Chondrocyte (in vitro differentiated cells): ENCODE measurements around the gene SELL. TPM values are rescaled to one million over a fixed set of nuclear protein-coding genes. Genes with fewer than 3 reads are reported as not detected.

Source experiments
- DNase-seq: peaks from one replicate; pipeline ENCODE4 v3.0.0; 2021; ENCODE audit warnings: mixed read lengths, low spot score
- H3K27ac Mint-ChIP-seq: one replicate; pipeline ENCODE4 v1.8.0; 2021; ENCODE audit warnings: mild to moderate bottlenecking, moderate library complexity, mixed read lengths; ENCODE audit not compliant: unreplicated experiment
- H3K27me3 Mint-ChIP-seq: 2 replicates; pipeline ENCODE4 v1.8.0; 2021; ENCODE audit warnings: low read depth, mixed read lengths
- H3K36me3 Mint-ChIP-seq: 2 replicates; pipeline ENCODE4 v1.8.0; 2021; ENCODE audit warnings: low read depth, mixed read lengths
- H3K4me1 Mint-ChIP-seq: 2 replicates; pipeline ENCODE4 v1.8.0; 2021; ENCODE audit warnings: low read depth, mild to moderate bottlenecking, mixed read lengths
- H3K4me3 Mint-ChIP-seq: one replicate; pipeline ENCODE4 v1.8.0; 2021; ENCODE audit warnings: mild to moderate bottlenecking, moderate library complexity, mixed read lengths; ENCODE audit not compliant: unreplicated experiment
- H3K9me3 Mint-ChIP-seq: 2 replicates; pipeline ENCODE4 v1.8.0; 2021; ENCODE audit warnings: low read depth, mixed read lengths
- total RNA-seq: library from RNA; stranded (reverse); gene quantifications from 3 replicates; pipeline ENCODE4 v1.2.1, GENCODE V29; 2021
- TF ChIP-seq, protein P1 (sequence below): fragments of 200-600 bp; sonication (generic); IDR thresholded peaks from 2 replicates; pipeline ENCODE4 v1.5.0; 2021; ENCODE audit warnings: antibody characterized with exemption, mild to moderate bottlenecking, moderate library complexity

The SELL gene
- total RNA-seq, 1 donor from 2014 or later, result not detected

DNA sequence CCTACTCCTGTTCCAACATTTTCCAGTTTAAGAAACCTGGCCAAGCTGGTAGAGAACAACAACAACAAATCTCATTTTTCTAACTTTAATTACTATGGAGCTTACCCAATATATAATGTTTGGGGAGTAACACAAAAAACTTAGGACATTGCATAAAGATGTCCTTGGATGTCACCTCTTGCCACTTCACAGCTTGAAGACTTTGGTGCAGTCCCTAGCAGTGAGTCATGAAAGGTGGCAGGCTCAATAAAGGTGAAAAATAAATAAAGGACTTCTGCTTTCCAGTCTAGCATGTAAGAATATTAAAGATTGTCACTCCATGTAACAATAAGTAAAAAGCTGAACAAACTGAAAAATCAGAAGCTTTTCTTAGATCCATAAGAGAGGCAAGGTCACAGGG lies 63.9 kb downstream of the SELL start:
- no peak for DNase-seq
- no peak overlapping the region for H3K27ac Mint-ChIP-seq
- no peaks in the 10 kb centered on the region for H3K36me3 Mint-ChIP-seq
- TF ChIP-seq, protein P1, sequence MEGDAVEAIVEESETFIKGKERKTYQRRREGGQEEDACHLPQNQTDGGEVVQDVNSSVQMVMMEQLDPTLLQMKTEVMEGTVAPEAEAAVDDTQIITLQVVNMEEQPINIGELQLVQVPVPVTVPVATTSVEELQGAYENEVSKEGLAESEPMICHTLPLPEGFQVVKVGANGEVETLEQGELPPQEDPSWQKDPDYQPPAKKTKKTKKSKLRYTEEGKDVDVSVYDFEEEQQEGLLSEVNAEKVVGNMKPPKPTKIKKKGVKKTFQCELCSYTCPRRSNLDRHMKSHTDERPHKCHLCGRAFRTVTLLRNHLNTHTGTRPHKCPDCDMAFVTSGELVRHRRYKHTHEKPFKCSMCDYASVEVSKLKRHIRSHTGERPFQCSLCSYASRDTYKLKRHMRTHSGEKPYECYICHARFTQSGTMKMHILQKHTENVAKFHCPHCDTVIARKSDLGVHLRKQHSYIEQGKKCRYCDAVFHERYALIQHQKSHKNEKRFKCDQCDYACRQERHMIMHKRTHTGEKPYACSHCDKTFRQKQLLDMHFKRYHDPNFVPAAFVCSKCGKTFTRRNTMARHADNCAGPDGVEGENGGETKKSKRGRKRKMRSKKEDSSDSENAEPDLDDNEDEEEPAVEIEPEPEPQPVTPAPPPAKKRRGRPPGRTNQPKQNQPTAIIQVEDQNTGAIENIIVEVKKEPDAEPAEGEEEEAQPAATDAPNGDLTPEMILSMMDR, result no peak
- H3K27me3 Mint-ChIP-seq, result peaks cover 16% of the 10 kb centered on the region
- H3K4me1 Mint-ChIP-seq, result no peaks in the 10 kb centered on the region
- H3K4me3 Mint-ChIP-seq, result no peak overlapping the region
- H3K9me3 Mint-ChIP-seq, result no peaks in the 10 kb centered on the region

DNA sequence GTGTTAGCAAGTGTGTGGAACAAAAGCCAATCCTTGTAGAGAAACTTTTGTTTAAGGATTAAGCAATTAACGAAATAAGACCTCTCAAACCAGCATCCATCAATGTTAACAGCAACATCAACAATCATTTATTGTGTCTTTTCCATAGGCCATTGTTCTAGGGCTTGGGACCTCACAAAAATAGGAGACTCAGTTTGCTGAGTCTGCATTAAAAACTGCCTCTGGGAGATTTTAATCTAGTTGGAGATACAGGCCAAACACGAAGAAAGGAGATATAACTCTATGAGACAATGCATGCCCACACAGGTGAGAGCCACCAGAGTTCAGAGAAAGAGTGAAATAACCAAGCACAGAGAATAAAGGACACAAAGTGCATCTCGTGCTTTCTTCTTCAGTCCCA lies 67.1 kb downstream of the SELL start:
- H3K27ac Mint-ChIP-seq, result no peak overlapping the region
- no peaks in the 10 kb centered on the region for H3K9me3 Mint-ChIP-seq
- H3K36me3 Mint-ChIP-seq, result no peaks in the 10 kb centered on the region
- H3K4me3 Mint-ChIP-seq, result no peak overlapping the region
- peaks cover 10% of the 10 kb centered on the region for H3K27me3 Mint-ChIP-seq
- H3K4me1 Mint-ChIP-seq, result no peaks in the 10 kb centered on the region
- TF ChIP-seq, protein P1, result no peak
- no peak for DNase-seq

Other genes with a start within 250 kb of the SELL start
- 3.8 to 5.8 TPM (median 4.9 TPM) in 3 replicates for gene SLC19A2, start 225.7 kb downstream of the SELL start, total RNA-seq
- gene F5, start 125.1 kb downstream of the SELL start, total RNA-seq, result not detected in 3 replicates
- gene SELP, start 81.5 kb downstream of the SELL start, total RNA-seq, result not detected in 3 replicates
- not detected in 3 replicates for gene SELE, start 22.5 kb upstream of the SELL start, total RNA-seq
- 3.7 to 5.3 TPM (median 4.5 TPM) in 3 replicates for gene METTL18, start 83.3 kb upstream of the SELL start, total RNA-seq
- gene SCYL3, start 182.3 kb upstream of the SELL start, total RNA-seq, result 5.6 to 6.5 TPM (median 6.3 TPM) in 3 replicates